RWPE1 (cell line): ENCODE results near the gene POFUT2.

Experiments used
- CTCF ChIA-PET: fragments of 350-600 bp; sonication (Branson Sonifier 250); formaldehyde crosslinking; extraction: SDS; loops from one replicate; lab custom pipeline; 2021; lab: Yijun Ruan, JAX
- POLR2A ChIA-PET: fragments of 400-600 bp; formaldehyde crosslinking; extraction: SDS; loops from one replicate; lab custom pipeline; 2020; ENCODE audit warnings: antibody characterized with exemption; ENCODE audit not compliant: low non-redundant PET; lab: Yijun Ruan, JAX
- DNase-seq: peaks from one replicate; pipeline ENCODE4 v3.0.0; 2012; ENCODE audit warnings: low spot score
- H3K27ac ChIP-seq: fragments of 450-650 bp; 2 replicates; pipeline ENCODE4 v1.5.1; 2017
- TF ChIP-seq, protein P1 (sequence below): fragments of 450-650 bp; conservative IDR thresholded peaks from 2 replicates; pipeline ENCODE4 v1.5.1; 2017; ENCODE audit warnings: low read depth, mild to moderate bottlenecking

The POFUT2 gene

GRCh38 chr21:45261093-45261492, 26.6 kb downstream of the POFUT2 start:
- DNase-seq, result no peak
- ChIA-PET CTCF (no interaction called here), POLR2A (no interaction called here)
- H3K27ac ChIP-seq, result no peak overlapping the region
- TF ChIP-seq, protein P1, sequence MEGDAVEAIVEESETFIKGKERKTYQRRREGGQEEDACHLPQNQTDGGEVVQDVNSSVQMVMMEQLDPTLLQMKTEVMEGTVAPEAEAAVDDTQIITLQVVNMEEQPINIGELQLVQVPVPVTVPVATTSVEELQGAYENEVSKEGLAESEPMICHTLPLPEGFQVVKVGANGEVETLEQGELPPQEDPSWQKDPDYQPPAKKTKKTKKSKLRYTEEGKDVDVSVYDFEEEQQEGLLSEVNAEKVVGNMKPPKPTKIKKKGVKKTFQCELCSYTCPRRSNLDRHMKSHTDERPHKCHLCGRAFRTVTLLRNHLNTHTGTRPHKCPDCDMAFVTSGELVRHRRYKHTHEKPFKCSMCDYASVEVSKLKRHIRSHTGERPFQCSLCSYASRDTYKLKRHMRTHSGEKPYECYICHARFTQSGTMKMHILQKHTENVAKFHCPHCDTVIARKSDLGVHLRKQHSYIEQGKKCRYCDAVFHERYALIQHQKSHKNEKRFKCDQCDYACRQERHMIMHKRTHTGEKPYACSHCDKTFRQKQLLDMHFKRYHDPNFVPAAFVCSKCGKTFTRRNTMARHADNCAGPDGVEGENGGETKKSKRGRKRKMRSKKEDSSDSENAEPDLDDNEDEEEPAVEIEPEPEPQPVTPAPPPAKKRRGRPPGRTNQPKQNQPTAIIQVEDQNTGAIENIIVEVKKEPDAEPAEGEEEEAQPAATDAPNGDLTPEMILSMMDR, result no peak

- TF ChIP-seq, protein P1, result no peak
- no peak for DNase-seq
- no peak overlapping the region for H3K27ac ChIP-seq
- ChIA-PET CTCF (no interaction called here), POLR2A (no interaction called here)
These were observed 27.4 kb downstream of the POFUT2 start for GRCh38 chr21:45260191-45260825.

DNA sequence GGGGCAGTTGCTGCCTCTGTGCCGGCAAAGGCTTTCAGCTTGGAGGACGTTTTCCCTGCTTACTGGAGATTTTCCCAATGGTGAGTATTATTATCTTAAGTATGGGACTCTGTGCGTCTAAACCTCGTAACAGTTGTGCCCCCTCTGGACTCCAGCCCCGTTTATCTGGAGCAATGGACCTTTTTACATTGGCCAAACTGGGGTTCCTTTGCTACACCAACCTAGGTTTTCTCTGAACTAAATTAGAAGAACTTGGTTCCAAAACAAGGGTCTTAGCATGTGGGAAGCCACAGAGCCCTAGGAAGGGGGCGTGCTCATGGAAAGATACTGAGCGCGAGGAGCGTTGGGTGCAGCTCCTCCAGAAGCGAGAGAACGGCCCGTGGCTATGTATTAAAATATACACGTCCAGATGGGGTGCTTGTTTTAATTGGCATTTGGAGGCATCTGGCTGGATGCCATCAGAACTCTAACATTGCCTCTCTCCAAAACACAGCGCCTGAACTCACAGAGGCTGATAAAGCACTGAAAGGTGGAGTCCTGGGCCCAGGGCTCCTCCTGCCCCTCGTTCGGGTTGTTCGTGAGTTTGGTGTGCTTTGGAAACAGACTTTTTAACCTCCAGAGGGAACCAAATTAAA, 28.4 kb downstream of the POFUT2 start:
- TF ChIP-seq, protein P1, result no peak
- H3K27ac ChIP-seq, result no peak overlapping the region
- no peak for DNase-seq
- ChIA-PET CTCF (no interaction called here), POLR2A (no interaction called here)

- DNase-seq, result no peak
- ChIA-PET CTCF (interaction anchor here (0.5 kb wide), 1 partner anchor 134 kb away, joined by 3 read pairs; no protein-coding TSS in a partner anchor), POLR2A (no interaction called here)
- H3K27ac ChIP-seq, result no peak overlapping the region
- TF ChIP-seq, protein P1, result no peak
These were observed 29.2 kb downstream of the POFUT2 start for GRCh38 chr21:45258466-45258865.

DNA sequence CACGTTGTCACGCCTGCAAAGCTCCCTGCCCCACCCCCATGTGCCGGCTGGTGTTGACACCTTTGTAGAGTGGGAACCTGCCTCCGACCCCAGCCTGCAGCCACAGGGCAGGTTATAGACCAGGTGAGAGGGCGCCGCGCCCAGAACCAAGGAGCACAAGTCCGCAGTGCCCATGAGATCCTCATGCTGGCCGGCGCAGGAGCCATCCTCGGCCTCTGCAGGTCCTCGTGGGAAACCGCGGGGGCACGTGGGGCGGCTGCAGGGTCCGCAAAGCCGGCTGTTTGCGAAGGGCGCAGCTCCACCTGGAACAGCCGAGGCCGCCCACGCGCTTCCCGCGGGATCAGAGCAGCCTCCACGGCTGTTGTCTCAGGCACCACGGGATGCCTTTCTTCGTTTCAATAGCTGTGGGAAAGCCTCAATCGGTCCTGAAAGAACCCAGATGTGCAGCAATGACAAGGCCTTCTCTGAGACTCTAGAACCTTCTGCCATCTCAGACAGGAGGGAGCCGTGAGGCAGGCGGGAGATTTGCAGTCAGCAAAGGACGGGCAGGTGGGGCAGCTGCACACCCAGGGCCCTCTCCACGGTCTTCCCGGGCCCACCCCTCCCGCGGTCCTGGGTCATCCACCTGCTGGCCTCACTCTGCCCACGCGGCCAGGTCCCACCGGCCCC, 29.9 kb downstream of the POFUT2 start:
- no peak for DNase-seq
- ChIA-PET CTCF (interaction anchor here (0.5 kb wide), 1 partner anchor 133 kb away, joined by 3 read pairs; no protein-coding TSS in a partner anchor), POLR2A (no interaction called here)
- no peak overlapping the region for H3K27ac ChIP-seq
- TF ChIP-seq, protein P1, result no peak

GRCh38 chr21:45256912-45257672, 30.6 kb downstream of the POFUT2 start:
- ChIA-PET CTCF (interaction anchor here (0.7 kb wide), 1 partner anchor 114 kb away, joined by 3 read pairs; no protein-coding TSS in a partner anchor), POLR2A (no interaction called here)
- H3K27ac ChIP-seq, result no peak overlapping the region
- no peak for DNase-seq
- TF ChIP-seq, protein P1, result no peak
